PC-3 (cell line): ENCODE measurements around the gene HOXA10. TPM values are rescaled to one million over a fixed set of nuclear protein-coding genes. Genes with fewer than 3 reads are reported as not detected.

ENCODE experiments used
- ATAC-seq: fragments of 200-7000 bp; cut with Tn5 transposase; 2 replicates; pipeline ENCODE4 v1.9.1; 2020; ENCODE audit warnings: mild to moderate bottlenecking, moderate library complexity
- BruUV-seq: library from RNA; stranded (reverse); fragments of 400-500 nt; replicated peaks from 2 replicates; lab custom pipeline; 2021; lab: Mats Ljungman, UMichigan
- CTCF ChIA-PET: fragments of 300-600 bp; sonication (Branson Sonifier 250); formaldehyde crosslinking; loops from one replicate; lab custom pipeline; 2022; ENCODE audit warnings: antibody characterized with exemption; lab: Charles Lee
- POLR2A ChIA-PET: fragments of 300-600 bp; sonication (Branson Sonifier 250); formaldehyde crosslinking; loops from one replicate; lab custom pipeline; 2022; ENCODE audit warnings: antibody characterized with exemption; ENCODE audit not compliant: unreplicated experiment; lab: Charles Lee
- DNase-seq: peaks from one replicate; pipeline ENCODE4 v3.0.0-alpha.2; 2015
- H2AFZ ChIP-seq: fragments of 300-600 bp; sonication (generic); 2 replicates; pipeline ENCODE4 v1.6.0; 2016; ENCODE audit warnings: antibody characterized with exemption, low read length
- H3F3A ChIP-seq: fragments of 300-600 bp; sonication (generic); one replicate; pipeline ENCODE4 v1.6.0; 2017; ENCODE audit warnings: antibody characterized with exemption, low read length, control low read depth, mild to moderate bottlenecking; ENCODE audit not compliant: unreplicated experiment
- H3K27ac ChIP-seq: fragments of 300-600 bp; sonication (generic); 2 replicates; pipeline ENCODE4 v1.5.1; 2016; ENCODE audit warnings: mild to moderate bottlenecking, low read length
- H3K27me3 ChIP-seq: fragments of 300-600 bp; sonication (generic); 2 replicates; pipeline ENCODE4 v1.6.1; 2016; ENCODE audit warnings: low read length, mixed read lengths
- H3K36me3 ChIP-seq: fragments of 300-600 bp; sonication (generic); 2 replicates; pipeline ENCODE4 v1.6.1; 2016; ENCODE audit warnings: low read depth, mixed run types, low read length, mixed read lengths
- H3K4me1 ChIP-seq: fragments of 300-600 bp; sonication (generic); 2 replicates; pipeline ENCODE4 v1.5.1; 2016; ENCODE audit warnings: low read length; ENCODE audit not compliant: insufficient read depth
- H3K4me2 ChIP-seq: fragments of 300-600 bp; sonication (generic); 2 replicates; pipeline ENCODE4 v1.6.0; 2016; ENCODE audit warnings: low read length
- H3K4me3 ChIP-seq: fragments of 300-600 bp; sonication (generic); 2 replicates; pipeline ENCODE4 v1.5.1; 2016; ENCODE audit warnings: mild to moderate bottlenecking, low read length, mixed read lengths
- H3K79me2 ChIP-seq: fragments of 300-600 bp; sonication (generic); 2 replicates; pipeline ENCODE4 v1.6.1; 2017; ENCODE audit warnings: low read length, mixed read lengths
- H3K9ac ChIP-seq: fragments of 300-600 bp; sonication (generic); 2 replicates; pipeline ENCODE4 v1.6.0; 2016; ENCODE audit warnings: mild to moderate bottlenecking, low read length
- H3K9me2 ChIP-seq: fragments of 300-600 bp; sonication (generic); replicated peaks from 2 replicates; pipeline ENCODE4 v1.6.1; 2016; ENCODE audit warnings: mixed run types, low read length, mixed read lengths
- H3K9me3 ChIP-seq: fragments of 300-600 bp; sonication (generic); 2 replicates; pipeline ENCODE4 v1.6.1; 2016; ENCODE audit warnings: low read length, mixed read lengths
- H4K20me1 ChIP-seq: fragments of 300-600 bp; sonication (generic); 2 replicates; pipeline ENCODE4 v1.6.1; 2016; ENCODE audit warnings: low read length, mixed read lengths
- CTCF ChIP-seq: fragments of 300-600 bp; sonication (generic); conservative IDR thresholded peaks from 2 replicates; pipeline ENCODE4 v1.5.1; 2017; ENCODE audit warnings: antibody characterized with exemption, low read depth, mild to moderate bottlenecking, low read length
- EZH2 ChIP-seq: fragments of 300-600 bp; sonication (generic); IDR thresholded peaks from one replicate; pipeline ENCODE4 v1.6.1; 2017; ENCODE audit warnings: antibody characterized with exemption, mild to moderate bottlenecking, low read length; ENCODE audit not compliant: unreplicated experiment
- EZH2phosphoT487 ChIP-seq: fragments of 300-600 bp; sonication (generic); IDR thresholded peaks from 2 replicates; pipeline ENCODE4 v1.6.1; 2018; ENCODE audit warnings: mild to moderate bottlenecking, antibody characterized with exemption, low read length, borderline replicate concordance
- intact Hi-C: fragments of 100-400 bp; cut with micrococcal nuclease; formaldehyde crosslinking; loops from 2 replicates; pipeline ENCODE4 v1.9.0; 2023
- total RNA-seq: library from RNA; depleted of rRNA; stranded (reverse); fragments of >200 nt; gene quantifications from 2 replicates; pipeline ENCODE4 v1.2.3, GENCODE V29; 2014

The HOXA10 gene
- total RNA-seq, 1 experiment from 2014 or later = 46.1 TPM

GRCh38 chr7:27194686-27195379 lies 20.7 kb upstream of the HOXA10 start:
- Histone ChIP-seq H4K20me1 (peaks cover 12% of the 10 kb centered on the region; the same call in 1 of the 2 replicates), H3K79me2 (peaks cover 97% of the 10 kb centered on the region), H3F3A (no peaks in the 10 kb centered on the region), H3K27me3 (no peaks in the 10 kb centered on the region), H2AFZ (peak overlapping the region; percentile 5; the same call in 1 of the 2 replicates), H3K36me3 (0 out of 2 replicates have a peak, but pooled peaks cover 6% of the 10 kb centered on the region), H3K4me2 (peak overlapping the region; percentile 99), H3K27ac (peak overlapping the region; percentile 97), H3K4me1 (peaks cover 29% of the 10 kb centered on the region), H3K9me3 (no peaks in the 10 kb centered on the region), H3K9me2 (no peaks in the 10 kb centered on the region), H3K4me3 (peak overlapping the region; percentile 91), H3K9ac (peak overlapping the region; percentile 97)
- no TSS peak for BruUV-seq
- no peak for ATAC-seq
- intact Hi-C loops = loop anchor here (1.0 to 5.0 kb wide), 3 partner anchors 40 to 897 kb away; partner anchors contain the start of gene TAX1BP1
- DNase-seq = peak; percentile 40
- ChIA-PET POLR2A (interaction anchor here (0.5 to 1.2 kb wide), 5 partner anchors 9 to 384 kb away, joined by 3 to 9 read pairs (median 3); partner anchors contain the start of gene HOXA11), CTCF (interaction anchor here (0.6 to 2.1 kb wide), 3 partner anchors 25 to 413 kb away, joined by 3 to 35 read pairs (median 5); no protein-coding TSS in a partner anchor)
- TF ChIP-seq EZH2phosphoT487 (no peak), CTCF (no peak), EZH2 (no peak)

GRCh38 chr7:27194002-27194352 lies 19.9 kb upstream of the HOXA10 start:
- Histone ChIP-seq H3K27ac (peak overlapping the region; percentile 97), H2AFZ (no peak overlapping the region), H3K4me3 (peak overlapping the region; percentile 91), H4K20me1 (peaks cover 12% of the 10 kb centered on the region; the same call in 1 of the 2 replicates), H3K4me1 (peaks cover 38% of the 10 kb centered on the region), H3K9me3 (no peaks in the 10 kb centered on the region), H3K79me2 (peaks cover 100% of the 10 kb centered on the region), H3F3A (no peaks in the 10 kb centered on the region), H3K27me3 (no peaks in the 10 kb centered on the region), H3K4me2 (peak overlapping the region; percentile 99), H3K36me3 (0 out of 2 replicates have a peak, but pooled peaks cover 6% of the 10 kb centered on the region), H3K9me2 (no peaks in the 10 kb centered on the region), H3K9ac (peak overlapping the region; percentile 97)
- ChIA-PET CTCF (no interaction called here), POLR2A (interaction anchor here (0.7 kb wide), 2 partner anchors 9 to 10 kb away, joined by 3 to 7 read pairs; partner anchors contain the start of gene HOXA11)
- ATAC-seq (no peak), DNase-seq (peak; percentile 31)
- no peak for TF ChIP-seq EZH2phosphoT487
- TF ChIP-seq CTCF = no peak
- TF ChIP-seq EZH2 = no peak
- BruUV-seq = no TSS peak
- intact Hi-C loops = no loop called here
